ENCODE results near the gene MRPS23. TPM values are rescaled to one million over a fixed set of nuclear protein-coding genes. Genes with fewer than 3 reads are reported as not detected.

MRPS23 gene
- total and polyA plus RNA-seq, 2 of the 8 experiments (the other 6 are each of a cell fraction or from before 2014, with no cell fraction given) = 38.6 to 60.4 TPM

DNA sequence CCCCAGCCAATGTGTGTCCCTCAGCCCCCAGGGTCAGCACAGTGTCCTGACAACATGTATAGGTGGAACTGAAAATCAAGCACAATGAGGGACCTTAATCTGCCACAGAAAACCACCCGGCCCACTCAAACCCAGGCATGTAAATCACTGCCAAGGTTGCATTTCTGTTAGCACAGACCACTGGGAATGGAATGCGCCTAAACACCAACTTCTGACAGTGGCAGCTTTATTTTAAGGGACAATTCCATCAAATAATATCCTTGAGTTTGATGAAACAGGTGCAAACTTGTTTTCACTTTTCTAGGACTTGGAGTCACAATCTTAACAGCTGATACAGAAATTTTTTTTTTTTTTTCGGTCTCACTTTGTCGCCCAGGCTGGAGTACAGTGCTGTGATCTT lies 37.3 kb upstream of the MRPS23 start:
- Histone ChIP-seq H3K79me1 (ENCODE audit: low read depth, low read length) (no peaks in the 10 kb centered on the region), H4K5ac (ENCODE audit: insufficient read length, low read depth, low read length) (no peak overlapping the region), H3K9ac (replicated peaks in 1 of 4; ENCODE audit: extremely low read depth in 1 of 4, low read depth in 3 of 4, low read length in 3 of 4) (no peak overlapping the region), H3K4ac (replicated peaks; ENCODE audit: insufficient read length, low read depth, low read length) (no peak overlapping the region), H2BK5ac (ENCODE audit: low read depth, low read length) (no peak overlapping the region), H3K14ac (ENCODE audit: insufficient read length) (no peak overlapping the region), H3K9me3 (ENCODE audit: insufficient read depth in 2 of 2, low read depth in 1 of 2, low read length in 1 of 2) (no peaks in the 10 kb centered on the region), H4K91ac (replicated peaks; ENCODE audit: insufficient read length, low read length) (no peak overlapping the region), H2BK12ac (ENCODE audit: low read depth, low read length) (no peak overlapping the region), H3K56ac (replicated peaks; ENCODE audit: insufficient read length, low read depth, low read length) (no peak overlapping the region), H3K79me2 (ENCODE audit: control insufficient read depth in 1 of 2, insufficient read depth in 2 of 2, low read length in 2 of 2) (no peaks in the 10 kb centered on the region), H2AFZ (ENCODE audit: low read length) (no peak overlapping the region), H3K23me2 (ENCODE audit: low read depth, low read length) (no peaks in the 10 kb centered on the region), H4K20me1 (replicated peaks in 1 of 2; ENCODE audit: control insufficient read depth in 1 of 2, insufficient read depth in 2 of 2, low read length in 2 of 2) (no peaks in the 10 kb centered on the region), H2BK15ac (ENCODE audit: low read length) (no peak overlapping the region), H3K23ac (ENCODE audit: insufficient read length) (no peak overlapping the region), H3K27me3 (replicated peaks in 1 of 4; ENCODE audit: control insufficient read depth in 3 of 4, extremely low read depth in 1 of 4, insufficient read depth in 3 of 4, low read length in 3 of 4) (no peaks in the 10 kb centered on the region), H3K18ac (ENCODE audit: extremely low read depth, low read length) (no peak overlapping the region), H2AK5ac (ENCODE audit: low read depth, low read length) (0 out of 2 replicates have a peak overlapping the region, but pooled peaks have one; percentile 39), H3K4me2 (ENCODE audit: insufficient read depth in 1 of 2, low read depth in 2 of 2, low read length in 2 of 2) (no peak overlapping the region), H2BK20ac (ENCODE audit: low read length) (no peak overlapping the region), H3K27ac (ENCODE audit: low read depth, low read length) (no peak overlapping the region), H3K4me1 (replicated peaks in 1 of 4; ENCODE audit: control insufficient read depth in 3 of 4, insufficient read depth in 4 of 4, low read length in 3 of 4) (peaks cover 0 to 3% (median 1%) of the 10 kb centered on the region in 4 experiments; a peak in 4 of 7 replicates), H3K4me3 (ENCODE audit: extremely low read depth in 1 of 4, insufficient read depth in 2 of 4, low read depth in 3 of 4, low read length in 4 of 4) (no peak overlapping the region), H4K8ac (ENCODE audit: extremely low read depth, insufficient read depth, low read length) (no peak overlapping the region), H3K36me3 (ENCODE audit: control insufficient read depth in 2 of 4, insufficient read depth in 4 of 4, low read length in 3 of 4) (no peaks in the 10 kb centered on the region), H2BK120ac (replicated peaks; ENCODE audit: low read depth, low read length) (no peak overlapping the region)
- no peak for DNase-seq (ENCODE audit: low read depth in 1 of 2, low spot score in 2 of 2)
- ChIA-PET CTCF (ENCODE audit: partially characterized antibody) (interaction anchor here (0.7 to 9.0 kb wide), 7 partner anchors 12 to 766 kb away, joined by 3 to 205 read pairs (median 4); no protein-coding TSS in a partner anchor), POLR2A (ENCODE audit: partially characterized antibody) (interaction anchor here (0.6 to 3.2 kb wide), 4 partner anchors 12 to 249 kb away, joined by 3 to 9 read pairs (median 4); partner anchors contain the start of gene SRSF1)
- no peak for FAIRE-seq
- WGBS, 2 experiments (ENCODE audit: extremely low coverage in 1 of 2, insufficient coverage in 1 of 2, insufficient read length in 1 of 2, insufficient replicate concordance in 2 of 2, low coverage in 1 of 2, low lambda C conversion rate in 2 of 2, missing lambda C conversion rate in 1 of 2) = 88% methylated on average over 4 of the region's 4 CpGs; no CpG with 5 or more reads in 1 of the 2 experiments
- TF ChIP-seq NRF1 (IDR thresholded peaks at IDR 0.05; ENCODE audit: low read depth, low read length) = no peak
- no peak for TF ChIP-seq SRF (IDR thresholded peaks at IDR 0.05; ENCODE audit: low read depth, low read length)
- no peak for TF ChIP-seq RAD21 (IDR thresholded peaks at IDR 0.05 in 1 of 2, conservative IDR thresholded peaks at IDR 0.05 in 1 of 2; ENCODE audit: low read depth in 2 of 2, low read length in 2 of 2)
- TF ChIP-seq USF2 (IDR thresholded peaks at IDR 0.05; ENCODE audit: low read length) = no peak
- TF ChIP-seq SIN3A (conservative IDR thresholded peaks at IDR 0.05 in 1 of 2, IDR thresholded peaks at IDR 0.05 in 1 of 2; ENCODE audit: low read depth in 1 of 2, low read length in 2 of 2) = no peak
- TF ChIP-seq PHF8 (conservative IDR thresholded peaks at IDR 0.05; ENCODE audit: low read depth, low read length) = no peak
- TF ChIP-seq POLR2A (IDR thresholded peaks at IDR 0.05; ENCODE audit: control extremely low read depth in 1 of 2, low read depth in 2 of 2, low read length in 2 of 2) = no peak
- TF ChIP-seq, protein P1, sequence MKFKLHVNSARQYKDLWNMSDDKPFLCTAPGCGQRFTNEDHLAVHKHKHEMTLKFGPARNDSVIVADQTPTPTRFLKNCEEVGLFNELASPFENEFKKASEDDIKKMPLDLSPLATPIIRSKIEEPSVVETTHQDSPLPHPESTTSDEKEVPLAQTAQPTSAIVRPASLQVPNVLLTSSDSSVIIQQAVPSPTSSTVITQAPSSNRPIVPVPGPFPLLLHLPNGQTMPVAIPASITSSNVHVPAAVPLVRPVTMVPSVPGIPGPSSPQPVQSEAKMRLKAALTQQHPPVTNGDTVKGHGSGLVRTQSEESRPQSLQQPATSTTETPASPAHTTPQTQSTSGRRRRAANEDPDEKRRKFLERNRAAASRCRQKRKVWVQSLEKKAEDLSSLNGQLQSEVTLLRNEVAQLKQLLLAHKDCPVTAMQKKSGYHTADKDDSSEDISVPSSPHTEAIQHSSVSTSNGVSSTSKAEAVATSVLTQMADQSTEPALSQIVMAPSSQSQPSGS (IDR thresholded peaks at IDR 0.05; ENCODE audit: low read length) = no peak
- TF ChIP-seq JUN (IDR thresholded peaks at IDR 0.05; ENCODE audit: low read depth, low read length) = no peak
- TF ChIP-seq CEBPB (IDR thresholded peaks at IDR 0.05; ENCODE audit: low read depth, low read length) = no peak
- TF ChIP-seq RXRA (IDR thresholded peaks at IDR 0.05; ENCODE audit: insufficient read depth, low read depth, low read length) = no peak
